Stomach (tissue), 4 donors: Measurements from ENCODE around the gene CAMK2B.

ENCODE experiments used
- CTCF ChIP-seq, 7 experiments: fragments of 450-650 bp in 4 of 7; fragments of 200-600 bp in 3 of 7; sonication (generic) in 3 of 7; IDR thresholded peaks; one replicate each; pipeline ENCODE4 v1.5.1; 2016 to 2019; ENCODE audit warnings: antibody characterized with exemption in 7 of 7, control low read depth in 2 of 7, mild to moderate bottlenecking in 1 of 7
- EP300 ChIP-seq: sonication (generic); formaldehyde crosslinking; IDR thresholded peaks from one replicate; pipeline ENCODE4 v1.6.1; 2017; ENCODE audit warnings: antibody characterized with exemption
- POLR2A ChIP-seq, 4 donors: fragments of 450-650 bp; IDR thresholded peaks; one replicate each; pipeline ENCODE4 v1.6.1; 2016; ENCODE audit warnings: antibody characterized with exemption in 4 of 4, control low read depth in 2 of 4, mild to moderate bottlenecking in 1 of 4, moderate library complexity in 1 of 4
- POLR2AphosphoS5 ChIP-seq, 3 donors: sonication (generic); formaldehyde crosslinking; IDR thresholded peaks; one replicate each; pipeline ENCODE4 v1.6.1; 2016; ENCODE audit warnings: antibody characterized with exemption in 3 of 3

GRCh38 chr7:44184873-44185446, 140.4 kb downstream of the CAMK2B start:
- TF ChIP-seq POLR2AphosphoS5 (IDR thresholded peaks at IDR 0.05) (no peak), EP300 (no peak), CTCF (IDR thresholded peaks at IDR 0.05) (no peak), POLR2A (IDR thresholded peaks at IDR 0.05) (no peak)
